Esophagus squamous epithelium (tissue), 5 donors: ENCODE results near the gene THSD7B. TPM values are rescaled to one million over a fixed set of nuclear protein-coding genes. Genes with fewer than 3 reads are reported as not detected.

ENCODE experiments used
- DNase-seq: peaks from one replicate; lab custom pipeline; 2025; lab: John Stamatoyannopoulos, UW
- H3K27ac ChIP-seq, 4 donors: fragments of 200-600 bp; sonication (generic); one replicate each; pipeline ENCODE4 v1.5.1; 2016 to 2019; ENCODE audit warnings: mild to moderate bottlenecking in 1 of 4
- H3K27me3 ChIP-seq, 4 donors: fragments of 200-600 bp; sonication (generic); 1 replicate in 3 of 4; 2 replicates in 1 of 4; pipeline versions ENCODE4 v1.5.1 to v1.6.0; 2017 to 2021; ENCODE audit warnings: antibody characterized with exemption in 1 of 4
- H3K36me3 ChIP-seq, 3 donors: fragments of 200-600 bp; sonication (generic); one replicate each; pipeline ENCODE4 v1.5.1; 2016 to 2019
- H3K4me1 ChIP-seq, 3 donors: fragments of 200-600 bp; sonication (generic); one replicate each; pipeline ENCODE4 v1.5.1; 2017 to 2019
- H3K4me3 ChIP-seq, 4 donors: fragments of 200-600 bp; sonication (generic); 1 replicate in 3 of 4; 2 replicates in 1 of 4; pipeline ENCODE4 v1.5.1; 2016 to 2019; ENCODE audit warnings: mild to moderate bottlenecking in 2 of 4, moderate library complexity in 1 of 4
- H3K9me3 ChIP-seq, 3 donors: fragments of 200-600 bp; sonication (generic); one replicate each; pipeline ENCODE4 v1.5.1; 2016 to 2019
- CTCF ChIP-seq, 6 experiments: fragments of 450-650 bp in 4 of 6; fragments of 200-600 bp in 2 of 6; sonication (generic) in 2 of 6; IDR thresholded peaks; one replicate each; pipeline ENCODE4 v1.5.1; 2016 to 2019; ENCODE audit warnings: antibody characterized with exemption in 6 of 6, mild to moderate bottlenecking in 4 of 6, moderate library complexity in 4 of 6
- POLR2A ChIP-seq, 4 donors: fragments of 450-650 bp; IDR thresholded peaks; one replicate each; pipeline ENCODE4 v1.6.1; 2017; ENCODE audit warnings: antibody characterized with exemption in 4 of 4, mild to moderate bottlenecking in 4 of 4, moderate library complexity in 3 of 4
- WGBS, 2 donors: methylation state at CpG; one replicate each; pipeline ENCODE4 v1.1.5; 2018; 5-methylcytosine and 5-hydroxymethylcytosine counted together
- intact Hi-C: fragments of 100-400 bp; cut with DNase I; formaldehyde crosslinking; loops from one replicate; pipeline ENCODE4 v1.15.0; 2022
- total RNA-seq, 4 donors: library from RNA; depleted of rRNA; stranded (reverse); fragments of >200 nt; gene quantifications; one replicate each; pipeline ENCODE4 v1.1.0, GENCODE V29; 2016
- donor health status: DM: yes; HTN: yes; CAD: no.

Gene THSD7B
- total RNA-seq, 4 donors from 2014 or later, result 0.31 to 0.97 (median 0.72) TPM

GRCh38 chr2:137206069-137206468, 440.7 kb downstream of the THSD7B start:
- H3K4me1 ChIP-seq, result peaks cover 0 to 5% (median 0%) of the 10 kb centered on the region in 3 donors
- DNase-seq, result no peak
- H3K4me3 ChIP-seq, result no peak overlapping the region
- intact Hi-C loops, result no loop called here
- no peaks in the 10 kb centered on the region for H3K36me3 ChIP-seq
- WGBS, 2 donors, result 33 to 63% methylated on average over 3 of the region's 3 CpGs
- no peaks in the 10 kb centered on the region for H3K9me3 ChIP-seq
- H3K27me3 ChIP-seq, result peaks cover 0 to 5% (median 0%) of the 10 kb centered on the region in 4 donors
- H3K27ac ChIP-seq, result no peak overlapping the region
- TF ChIP-seq POLR2A (IDR thresholded peaks at IDR 0.05), result no peak
- TF ChIP-seq CTCF (IDR thresholded peaks at IDR 0.05), result no peak

- intact Hi-C loops, result no loop called here
- WGBS, 2 donors, result 53 to 67% methylated on average over 1 of the region's 1 CpG
- H3K4me3 ChIP-seq, result no peak overlapping the region
- H3K9me3 ChIP-seq, result no peaks in the 10 kb centered on the region
- peaks cover 0 to 5% (median 0%) of the 10 kb centered on the region in 3 donors for H3K4me1 ChIP-seq
- H3K27me3 ChIP-seq, result peaks cover 0 to 5% (median 0%) of the 10 kb centered on the region in 4 donors
- H3K27ac ChIP-seq, result no peak overlapping the region
- no peaks in the 10 kb centered on the region for H3K36me3 ChIP-seq
- DNase-seq, result no peak
- no peak for TF ChIP-seq CTCF (IDR thresholded peaks at IDR 0.05)
- no peak for TF ChIP-seq POLR2A (IDR thresholded peaks at IDR 0.05)
Measured at GRCh38 chr2:137207030-137207429, 441.7 kb downstream of the THSD7B start.

- intact Hi-C loops, result no loop called here
- Histone ChIP-seq H3K27ac (no peak overlapping the region), H3K4me1 (no peaks in the 10 kb centered on the region), H3K27me3 (peaks cover 0 to 5% (median 0%) of the 10 kb centered on the region in 4 donors), H3K36me3 (no peaks in the 10 kb centered on the region), H3K9me3 (no peaks in the 10 kb centered on the region), H3K4me3 (no peak overlapping the region)
- DNase-seq, result no peak
- WGBS, 2 donors, result 66 to 92% methylated on average over 2 of the region's 2 CpGs
- TF ChIP-seq POLR2A (IDR thresholded peaks at IDR 0.05) (no peak), CTCF (IDR thresholded peaks at IDR 0.05) (no peak)
Measured at GRCh38 chr2:137208431-137208891, 443.1 kb downstream of the THSD7B start.

- DNase-seq, result no peak
- H3K27ac ChIP-seq, result no peak overlapping the region
- H3K36me3 ChIP-seq, result no peaks in the 10 kb centered on the region
- H3K4me1 ChIP-seq, result no peaks in the 10 kb centered on the region
- H3K4me3 ChIP-seq, result no peak overlapping the region
- peaks cover 0 to 5% (median 0%) of the 10 kb centered on the region in 4 donors for H3K27me3 ChIP-seq
- intact Hi-C loops, result no loop called here
- H3K9me3 ChIP-seq, result no peaks in the 10 kb centered on the region
- no peak for TF ChIP-seq POLR2A (IDR thresholded peaks at IDR 0.05)
- no peak for TF ChIP-seq CTCF (IDR thresholded peaks at IDR 0.05)
Measured at GRCh38 chr2:137210039-137210438, 444.7 kb downstream of the THSD7B start.

GRCh38 chr2:137211761-137212160, 446.4 kb downstream of the THSD7B start:
- TF ChIP-seq POLR2A (IDR thresholded peaks at IDR 0.05), result no peak
- TF ChIP-seq CTCF (IDR thresholded peaks at IDR 0.05), result no peak

More at GRCh38 chr2:137211761-137212160, 446.4 kb downstream of the THSD7B start:
- H3K27ac ChIP-seq, result no peak overlapping the region
- H3K4me3 ChIP-seq, result no peak overlapping the region
- DNase-seq, result no peak
- no peaks in the 10 kb centered on the region for H3K36me3 ChIP-seq
- no peaks in the 10 kb centered on the region for H3K9me3 ChIP-seq
- no peaks in the 10 kb centered on the region for H3K4me1 ChIP-seq
- 85 to 90% methylated on average over 1 of the region's 1 CpG for WGBS, 2 donors
- intact Hi-C loops, result no loop called here
- H3K27me3 ChIP-seq, result peaks cover 0 to 5% (median 0%) of the 10 kb centered on the region in 4 donors
